Subcutaneous adipose tissue (tissue), 4 donors: ENCODE measurements around the gene NKX1-1. TPM values are rescaled to one million over a fixed set of nuclear protein-coding genes. Genes with fewer than 3 reads are reported as not detected.

Experiments used
- total RNA-seq, 4 donors: library from RNA; depleted of rRNA; stranded (reverse); fragments of >200 nt; gene quantifications; one replicate each; pipeline ENCODE4 v1.1.0, GENCODE V29; 2016
- TF ChIP-seq, protein P1 (sequence below): fragments of 450-650 bp; IDR thresholded peaks from one replicate; pipeline ENCODE4 v1.5.1; 2016; ENCODE audit warnings: low read depth, mild to moderate bottlenecking, control low read depth, antibody characterized with exemption, moderate library complexity

The NKX1-1 gene
- total RNA-seq, 4 donors from 2014 or later, result not detected

GRCh38 chr4:1353186-1354055, 52.8 kb downstream of the NKX1-1 start:
- TF ChIP-seq, protein P1, sequence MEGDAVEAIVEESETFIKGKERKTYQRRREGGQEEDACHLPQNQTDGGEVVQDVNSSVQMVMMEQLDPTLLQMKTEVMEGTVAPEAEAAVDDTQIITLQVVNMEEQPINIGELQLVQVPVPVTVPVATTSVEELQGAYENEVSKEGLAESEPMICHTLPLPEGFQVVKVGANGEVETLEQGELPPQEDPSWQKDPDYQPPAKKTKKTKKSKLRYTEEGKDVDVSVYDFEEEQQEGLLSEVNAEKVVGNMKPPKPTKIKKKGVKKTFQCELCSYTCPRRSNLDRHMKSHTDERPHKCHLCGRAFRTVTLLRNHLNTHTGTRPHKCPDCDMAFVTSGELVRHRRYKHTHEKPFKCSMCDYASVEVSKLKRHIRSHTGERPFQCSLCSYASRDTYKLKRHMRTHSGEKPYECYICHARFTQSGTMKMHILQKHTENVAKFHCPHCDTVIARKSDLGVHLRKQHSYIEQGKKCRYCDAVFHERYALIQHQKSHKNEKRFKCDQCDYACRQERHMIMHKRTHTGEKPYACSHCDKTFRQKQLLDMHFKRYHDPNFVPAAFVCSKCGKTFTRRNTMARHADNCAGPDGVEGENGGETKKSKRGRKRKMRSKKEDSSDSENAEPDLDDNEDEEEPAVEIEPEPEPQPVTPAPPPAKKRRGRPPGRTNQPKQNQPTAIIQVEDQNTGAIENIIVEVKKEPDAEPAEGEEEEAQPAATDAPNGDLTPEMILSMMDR, result no peak

Other genes with a start within 250 kb of the NKX1-1 start
- 10 to 100 TPM; 14.3 to 67.2 (median 46.4) TPM for gene SPON2, start 233.9 kb downstream of the NKX1-1 start, total RNA-seq
- 100 to 1,000 TPM in 3 of 4 donors, 10 to 100 TPM in 1; 89.9 to 169 (median 107) TPM for gene CTBP1, start 157.3 kb downstream of the NKX1-1 start, total RNA-seq
- gene MAEA, start 116.6 kb downstream of the NKX1-1 start, total RNA-seq, result 10 to 100 TPM; 33.1 to 60.1 (median 50.5) TPM
- 10 to 100 TPM in 3 of 4 donors, 1 to 10 TPM in 1; 9.8 to 40.1 (median 14.5) TPM for gene UVSSA, start 59.2 kb downstream of the NKX1-1 start, total RNA-seq